ENCODE measurements around the gene AFF1. TPM values are rescaled to one million over a fixed set of nuclear protein-coding genes. Genes with fewer than 3 reads are reported as not detected.
A peak's percentile ranks its signal among the peaks of the same experiment; 100 is the strongest.

AFF1 gene
- total RNA-seq, 3 donors from 2014 or later, result 84.0 to 150 (median 120) TPM

DNA sequence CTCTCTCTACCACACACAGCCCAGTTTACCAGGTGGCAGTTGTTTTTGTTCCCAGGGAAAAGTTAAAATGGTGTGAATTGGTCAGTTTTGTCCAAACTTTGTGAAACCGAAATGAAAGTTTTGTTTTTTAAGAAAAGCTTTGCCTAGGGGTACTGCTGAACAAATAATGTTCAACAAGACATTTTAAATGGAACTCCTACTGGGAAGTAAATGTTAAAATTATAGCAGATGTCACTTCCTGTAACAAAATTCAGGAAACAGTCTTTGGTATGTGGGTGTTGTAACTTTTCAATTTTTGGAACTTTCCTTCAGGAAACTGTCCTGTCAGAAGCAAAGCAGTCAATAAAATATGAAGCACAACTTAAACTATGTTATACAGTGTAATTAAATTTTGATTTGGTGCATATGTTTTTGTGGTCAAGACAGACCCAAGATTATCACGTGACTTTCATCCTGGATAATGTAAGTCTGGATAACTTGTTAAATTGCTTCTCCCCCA is 79.5 kb downstream of the AFF1 start:
- intact Hi-C loops (cut with DNase I, micrococcal nuclease), result loop anchor here in 1 of 2 donors (5.0 kb wide), 1 partner anchor 77 kb away; the partner anchor contains the start of gene AFF1
- no peak overlapping the region for H3K4me3 ChIP-seq
- no peak for DNase-seq
- no peaks in the 10 kb centered on the region for H3K9me3 ChIP-seq
- peaks cover 56% of the 10 kb centered on the region for H3K4me1 ChIP-seq (ENCODE audit: low read depth)
- peak; percentile 28 for ATAC-seq
- H3K36me3 ChIP-seq (ENCODE audit: low read depth), result no peaks in the 10 kb centered on the region
- no peak for TF ChIP-seq CTCF (IDR thresholded peaks at IDR 0.05)

DNA sequence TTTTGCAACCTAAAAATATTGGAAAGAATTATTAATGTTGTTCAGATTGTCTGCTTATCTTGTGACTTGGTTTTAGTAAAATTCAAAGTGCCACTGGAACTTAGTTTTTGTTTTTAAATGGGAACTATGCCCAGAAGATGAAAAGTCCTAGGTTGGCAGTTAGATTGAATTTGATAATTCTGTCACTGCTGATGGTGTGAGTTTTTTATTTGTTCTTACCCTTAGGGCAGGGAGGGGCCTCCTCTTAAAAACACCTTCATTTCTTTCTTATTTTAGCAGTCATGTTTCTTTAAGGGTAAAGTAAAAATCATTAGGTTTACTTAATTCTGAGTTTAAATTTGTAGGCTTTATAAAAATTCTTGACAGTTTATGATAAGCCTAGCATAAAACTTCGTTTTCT is 80.6 kb downstream of the AFF1 start:
- intact Hi-C loops (cut with DNase I, micrococcal nuclease), result no loop called here
- no peak for TF ChIP-seq CTCF (IDR thresholded peaks at IDR 0.05)
- peaks cover 47% of the 10 kb centered on the region for H3K4me1 ChIP-seq (ENCODE audit: low read depth)
- no peak for DNase-seq
- ATAC-seq, result no peak
- H3K4me3 ChIP-seq, result no peak overlapping the region
- no peaks in the 10 kb centered on the region for H3K36me3 ChIP-seq (ENCODE audit: low read depth)
- no peaks in the 10 kb centered on the region for H3K9me3 ChIP-seq

- DNase-seq (no peak), ATAC-seq (no peak)
- Histone ChIP-seq H3K9me3 (no peaks in the 10 kb centered on the region), H3K4me3 (no peak overlapping the region), H3K36me3 (ENCODE audit: low read depth) (no peaks in the 10 kb centered on the region), H3K4me1 (ENCODE audit: low read depth) (peaks cover 33% of the 10 kb centered on the region)
- TF ChIP-seq CTCF (IDR thresholded peaks at IDR 0.05), result no peak
- intact Hi-C loops (cut with DNase I, micrococcal nuclease), result no loop called here
Observed at GRCh38 chr4:87017580-87018342, 83.0 kb downstream of the AFF1 start.

GRCh38 chr4:87018753-87019152 is 83.9 kb downstream of the AFF1 start:
- DNase-seq, result no peak
- intact Hi-C loops (cut with DNase I, micrococcal nuclease), result no loop called here
- TF ChIP-seq CTCF (IDR thresholded peaks at IDR 0.05), result no peak
- H3K36me3 ChIP-seq (ENCODE audit: low read depth), result no peaks in the 10 kb centered on the region
- no peaks in the 10 kb centered on the region for H3K9me3 ChIP-seq
- no peak for ATAC-seq
- H3K4me3 ChIP-seq, result no peak overlapping the region
- peaks cover 35% of the 10 kb centered on the region for H3K4me1 ChIP-seq (ENCODE audit: low read depth)

DNA sequence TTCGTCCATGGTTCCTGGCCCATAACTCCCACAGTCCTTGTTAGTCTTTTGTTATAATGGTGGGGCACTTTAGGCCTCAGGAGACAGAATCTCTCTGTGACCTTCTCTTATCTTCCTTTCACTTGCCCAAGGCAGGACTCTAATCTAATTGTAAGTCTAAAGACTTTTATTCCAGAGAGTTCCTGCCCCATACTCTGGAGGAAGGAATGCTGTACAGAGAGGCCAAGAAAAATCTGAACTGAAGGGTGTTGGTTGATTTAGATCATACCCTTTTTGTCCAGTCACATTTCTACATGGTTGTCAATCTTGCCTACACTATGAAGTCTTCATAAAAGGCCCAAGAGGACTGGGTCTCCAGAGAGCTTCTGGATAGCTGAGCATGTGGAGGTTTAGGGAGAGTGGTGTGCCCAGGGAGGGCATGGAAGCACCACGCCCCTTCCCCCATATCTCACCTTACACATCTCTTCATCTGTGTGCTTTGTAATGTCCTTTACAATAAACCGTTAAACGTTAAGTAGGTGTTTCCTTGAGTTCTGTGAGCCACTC is 84.5 kb downstream of the AFF1 start:
- no peak for TF ChIP-seq CTCF (IDR thresholded peaks at IDR 0.05)
- DNase-seq (no peak), ATAC-seq (no peak)
- Histone ChIP-seq H3K36me3 (ENCODE audit: low read depth) (no peaks in the 10 kb centered on the region), H3K4me3 (no peak overlapping the region), H3K4me1 (ENCODE audit: low read depth) (peaks cover 35% of the 10 kb centered on the region), H3K9me3 (no peaks in the 10 kb centered on the region)
- intact Hi-C loops (cut with DNase I, micrococcal nuclease), result no loop called here
